ENCODE measurements around the gene PNPLA8.

The PNPLA8 gene

GRCh38 chr7:108455998-108456677 lies 69.8 kb downstream of the PNPLA8 start, which contains the start of gene NRCAM:
Gene NRCAM (minus strand): TSS chr7:108456436. CDS start chr7:108240064, 216,372 bp downstream.
- Histone ChIP-seq H3K36me3 (ENCODE audit: insufficient read depth) (no peaks in the 10 kb centered on the region), H3K79me2 (ENCODE audit: insufficient read depth, low read depth) (peaks cover 41% of the 10 kb centered on the region; the same call in 1 of the 2 replicates), H3K4me2 (peak within 1 kb of the TSS; percentile 80), H3K9ac (peak within 1 kb of the TSS; percentile 48), H2AFZ (ENCODE audit: low read depth) (peak within 1 kb of the TSS; percentile 80), H4K20me1 (ENCODE audit: insufficient read depth) (no peaks in the 10 kb centered on the region), H3K4me3 (IDR thresholded peaks at IDR 0.05; ENCODE audit: insufficient read depth, low read depth, low read length) (peak within 1 kb of the TSS; percentile 19), H3K4me1 (ENCODE audit: low read depth, poor library complexity, severe bottlenecking) (peaks cover 41% of the 10 kb centered on the region), H3K27ac (peak within 1 kb of the TSS; percentile 34), H3K27me3 (ENCODE audit: insufficient read depth, low read depth) (no peaks in the 10 kb centered on the region)
- TF ChIP-seq CTCF (conservative IDR thresholded peaks at IDR 0.05; ENCODE audit: low read depth, low read length): no peak

GRCh38 chr7:108455551-108455997 lies 70.4 kb downstream of the PNPLA8 start:
- peak overlapping the region; percentile 34 for H3K27ac ChIP-seq
- H3K36me3 ChIP-seq (ENCODE audit: insufficient read depth): no peaks in the 10 kb centered on the region
- H3K4me1 ChIP-seq (ENCODE audit: low read depth, poor library complexity, severe bottlenecking): peaks cover 41% of the 10 kb centered on the region
- H2AFZ ChIP-seq (ENCODE audit: low read depth): peak overlapping the region; percentile 80
- no peaks in the 10 kb centered on the region for H4K20me1 ChIP-seq (ENCODE audit: insufficient read depth)
- no peaks in the 10 kb centered on the region for H3K27me3 ChIP-seq (ENCODE audit: insufficient read depth, low read depth)
- no peak for TF ChIP-seq CTCF (conservative IDR thresholded peaks at IDR 0.05; ENCODE audit: low read depth, low read length)
- peak overlapping the region; percentile 80 for H3K4me2 ChIP-seq
- H3K9ac ChIP-seq: peak overlapping the region; percentile 48
- H3K79me2 ChIP-seq (ENCODE audit: insufficient read depth, low read depth): peaks cover 47% of the 10 kb centered on the region; the same call in 1 of the 2 replicates
- peak overlapping the region; percentile 19 for H3K4me3 ChIP-seq (IDR thresholded peaks at IDR 0.05; ENCODE audit: insufficient read depth, low read depth, low read length)

GRCh38 chr7:108454674-108455550 lies 71.0 kb downstream of the PNPLA8 start:
- Histone ChIP-seq H4K20me1 (ENCODE audit: insufficient read depth) (no peaks in the 10 kb centered on the region), H3K27ac (peak overlapping the region; percentile 15), H3K79me2 (ENCODE audit: insufficient read depth, low read depth) (peaks cover 53% of the 10 kb centered on the region; the same call in 1 of the 2 replicates), H3K4me1 (ENCODE audit: low read depth, poor library complexity, severe bottlenecking) (peaks cover 41% of the 10 kb centered on the region), H2AFZ (ENCODE audit: low read depth) (peak overlapping the region; percentile 80), H3K4me2 (peak overlapping the region; percentile 80), H3K9ac (peak overlapping the region; percentile 48), H3K36me3 (ENCODE audit: insufficient read depth) (no peaks in the 10 kb centered on the region), H3K4me3 (IDR thresholded peaks at IDR 0.05; ENCODE audit: insufficient read depth, low read depth, low read length) (peak overlapping the region; percentile 20), H3K27me3 (ENCODE audit: insufficient read depth, low read depth) (no peaks in the 10 kb centered on the region)
- peak; percentile 31; the same call in 1 of the 2 replicates for TF ChIP-seq CTCF (conservative IDR thresholded peaks at IDR 0.05; ENCODE audit: low read depth, low read length)

- H3K4me2 ChIP-seq: peak overlapping the region; percentile 80
- H3K4me1 ChIP-seq (ENCODE audit: low read depth, poor library complexity, severe bottlenecking): peaks cover 35% of the 10 kb centered on the region
- peak overlapping the region; percentile 48 for H3K9ac ChIP-seq
- no peaks in the 10 kb centered on the region for H3K27me3 ChIP-seq (ENCODE audit: insufficient read depth, low read depth)
- H2AFZ ChIP-seq (ENCODE audit: low read depth): peak overlapping the region; percentile 80
- H3K27ac ChIP-seq: peak overlapping the region; percentile 15
- H3K79me2 ChIP-seq (ENCODE audit: insufficient read depth, low read depth): peaks cover 57% of the 10 kb centered on the region; the same call in 1 of the 2 replicates
- peak overlapping the region; percentile 20 for H3K4me3 ChIP-seq (IDR thresholded peaks at IDR 0.05; ENCODE audit: insufficient read depth, low read depth, low read length)
- no peaks in the 10 kb centered on the region for H3K36me3 ChIP-seq (ENCODE audit: insufficient read depth)
- no peak for TF ChIP-seq CTCF (conservative IDR thresholded peaks at IDR 0.05; ENCODE audit: low read depth, low read length)
- H4K20me1 ChIP-seq (ENCODE audit: insufficient read depth): no peaks in the 10 kb centered on the region
These were observed 71.6 kb downstream of the PNPLA8 start for GRCh38 chr7:108454317-108454673.

Measured in KMS-11 (cell line).